Muscle of arm (tissue), 12 donors: Measurements from ENCODE around the gene NME7. TPM values are rescaled to one million over a fixed set of nuclear protein-coding genes. Genes with fewer than 3 reads are reported as not detected.
"Not testable (repeated sequence)": the region's sequence is repeated elsewhere in the genome, so short reads cannot be mapped to it uniquely, and the experiment has no call there.

Experiments
- DNase-seq: peaks from one replicate; pipeline ENCODE4 v3.0.0-alpha.2; 2013
- polyA plus RNA-seq, 12 donors: library from polyadenylated mRNA; unstranded; fragments of 120-200 nt; gene quantifications; one replicate each; pipeline ENCODE4 v1.2.1, GENCODE V29; 2013; ENCODE audit not compliant: insufficient read length in 12 of 12

The NME7 gene
- polyA plus RNA-seq, 12 donors = 15.1 to 28.1 (median 21.9) TPM; not detected in 2

DNA sequence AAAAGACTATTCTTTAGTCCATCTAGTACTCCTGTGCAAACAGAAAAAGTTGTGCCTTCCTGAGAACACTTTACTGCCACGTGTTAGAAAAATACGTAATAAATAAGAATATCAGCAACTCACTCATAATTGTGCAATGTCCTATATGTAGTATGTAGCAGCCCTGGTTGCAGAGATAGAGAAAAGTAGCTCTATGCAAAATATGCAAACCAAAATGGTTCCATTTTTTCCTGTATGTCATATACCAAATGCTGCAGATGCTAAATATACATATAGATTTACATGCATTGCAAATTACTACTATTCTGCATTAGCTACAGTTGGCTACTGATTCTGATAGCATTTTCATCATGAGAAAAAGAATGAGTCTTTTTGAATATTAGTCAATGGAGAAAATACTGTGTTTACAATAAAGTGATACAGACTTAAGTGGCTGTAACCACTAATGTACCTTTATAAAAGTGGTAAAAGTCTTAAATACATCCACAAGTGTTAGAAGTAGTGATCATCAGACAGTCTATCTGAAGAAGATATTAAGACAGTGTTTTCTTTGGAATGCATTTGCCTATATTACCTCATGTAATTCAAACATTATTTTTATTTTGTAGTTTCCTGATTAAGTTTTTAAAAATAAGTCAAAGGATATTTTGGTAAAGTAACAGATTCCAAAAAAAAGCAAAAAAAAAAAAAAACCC lies 19.8 kb downstream of the NME7 start:
- DNase-seq = no peak

GRCh38 chr1:169346036-169346589 lies 21.5 kb downstream of the NME7 start:
- no peak for DNase-seq

GRCh38 chr1:169345511-169345910 lies 22.1 kb downstream of the NME7 start:
- DNase-seq = no peak

- not testable (repeated sequence) for DNase-seq
Measured at GRCh38 chr1:169342096-169342495, 25.5 kb downstream of the NME7 start.

DNA sequence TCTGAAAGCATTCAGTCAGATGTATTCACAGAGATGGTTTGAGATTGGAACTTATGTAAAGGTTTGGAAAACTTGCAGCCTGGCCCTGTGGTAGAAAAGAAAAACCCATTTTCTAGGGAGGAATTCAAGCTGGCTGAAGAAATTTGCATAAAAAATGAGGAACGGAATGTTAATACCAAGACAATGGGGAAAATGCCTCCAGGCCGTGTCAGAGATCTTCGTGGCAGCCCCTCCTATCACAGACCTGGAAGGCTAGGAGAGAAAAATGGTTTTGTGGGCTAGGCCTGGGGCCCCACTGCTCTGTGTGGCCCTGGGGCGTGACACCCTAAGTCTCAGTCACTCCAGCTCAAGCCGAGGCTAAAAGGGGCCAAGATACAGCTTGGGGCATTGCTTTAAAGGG lies 26.7 kb downstream of the NME7 start:
- no peak for DNase-seq

DNA sequence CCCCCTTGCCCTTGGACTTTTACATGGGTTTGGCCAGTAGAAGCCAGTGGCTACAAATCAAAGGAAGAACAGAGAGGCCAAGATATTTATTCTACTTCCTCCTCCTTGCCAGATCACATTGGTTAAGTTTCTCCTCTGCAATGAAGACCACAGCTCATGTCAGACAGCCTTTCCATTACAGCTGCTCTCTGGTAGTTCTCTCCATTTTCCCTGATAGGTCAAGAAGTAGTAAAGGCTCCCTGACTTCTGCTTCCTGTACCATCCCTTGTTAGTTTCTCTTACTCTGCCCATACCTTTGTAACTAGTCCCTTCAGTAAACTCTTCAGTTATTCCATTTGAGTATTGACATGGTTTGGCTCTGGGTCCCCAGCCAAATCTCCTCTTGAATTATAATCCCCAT lies 27.8 kb downstream of the NME7 start:
- DNase-seq = no peak

GRCh38 chr1:169338617-169339016 lies 29.0 kb downstream of the NME7 start:
- DNase-seq = no peak

GRCh38 chr1:169336947-169337715 lies 30.5 kb downstream of the NME7 start:
- DNase-seq = not testable (repeated sequence)

DNA sequence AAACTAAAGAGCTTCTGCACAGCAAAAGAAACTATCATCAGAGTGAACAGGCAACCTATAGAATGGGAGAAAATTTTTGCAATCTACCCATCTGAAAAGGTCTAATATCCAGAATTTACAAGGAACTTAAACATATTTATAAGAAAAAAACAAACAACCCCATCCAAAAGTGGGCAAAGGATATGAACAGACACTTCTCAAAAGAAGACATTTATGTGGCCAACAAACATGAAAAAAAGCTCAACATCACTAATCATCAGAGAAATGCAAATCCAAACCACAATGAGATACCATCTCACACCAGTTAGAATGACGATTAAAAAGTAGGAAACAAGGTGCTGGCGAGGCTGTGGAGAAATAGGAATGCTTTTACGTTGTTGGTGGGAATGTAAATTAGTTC lies 32.9 kb downstream of the NME7 start:
- DNase-seq = not testable (repeated sequence)

DNA sequence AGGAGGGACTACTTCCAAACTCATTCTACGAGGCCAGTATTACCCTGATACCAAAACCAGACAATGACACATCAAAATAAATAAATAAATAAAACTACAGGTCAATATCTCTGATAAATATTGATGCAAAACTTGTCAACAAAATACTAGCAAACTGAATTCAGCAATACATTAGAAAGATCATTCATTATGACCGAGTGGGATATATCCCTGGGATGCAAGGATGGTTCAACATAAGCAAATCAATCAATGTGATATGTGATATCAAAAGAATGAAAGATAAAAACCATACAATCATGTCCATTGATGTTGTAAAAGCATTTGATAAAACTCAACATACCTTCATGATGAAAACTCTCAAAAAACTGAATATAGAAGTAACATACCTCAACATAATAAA lies 36.7 kb downstream of the NME7 start:
- no peak for DNase-seq

GRCh38 chr1:169329383-169329782 lies 38.2 kb downstream of the NME7 start:
- no peak for DNase-seq

GRCh38 chr1:169327875-169328274 lies 39.7 kb downstream of the NME7 start:
- DNase-seq = no peak

DNA sequence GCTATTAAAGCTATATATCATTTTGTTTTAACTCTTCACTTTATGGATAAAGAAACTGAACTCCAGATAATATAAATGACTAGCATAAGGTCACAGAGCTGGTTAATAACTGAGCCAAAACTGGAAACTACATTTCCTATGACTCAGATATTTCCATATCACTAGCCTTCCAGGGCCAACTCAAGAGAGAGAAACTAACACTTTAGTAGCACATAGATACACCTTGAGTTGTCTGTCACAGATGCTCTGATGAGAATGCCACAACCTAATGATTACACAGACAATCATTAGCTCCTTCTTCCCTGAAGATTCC lies 40.7 kb downstream of the NME7 start:
- DNase-seq = no peak

GRCh38 chr1:169326261-169326955 lies 41.2 kb downstream of the NME7 start:
- no peak for DNase-seq

- no peak for DNase-seq
Measured at GRCh38 chr1:169325117-169325516, 42.5 kb downstream of the NME7 start.

DNA sequence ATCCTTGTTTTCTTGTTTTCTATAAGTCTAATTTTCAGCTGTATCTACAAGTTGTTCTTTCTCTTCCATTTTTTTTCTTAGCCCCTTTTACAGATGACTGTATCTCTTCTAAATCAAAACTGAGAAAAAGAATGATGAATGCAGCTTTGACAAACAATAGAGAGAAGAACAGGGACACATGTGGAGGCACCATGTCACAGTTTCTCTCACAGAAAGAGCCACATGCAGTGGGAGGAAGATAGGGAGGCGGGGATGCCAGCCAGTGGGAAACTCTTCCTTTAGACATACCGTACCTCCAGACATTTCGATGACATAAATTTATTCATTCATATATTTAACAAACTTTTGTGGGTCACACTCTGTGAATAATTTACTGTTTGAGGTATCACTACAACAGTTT lies 45.5 kb downstream of the NME7 start:
- no peak for DNase-seq

GRCh38 chr1:169321539-169321938 lies 46.1 kb downstream of the NME7 start:
- DNase-seq = no peak

DNA sequence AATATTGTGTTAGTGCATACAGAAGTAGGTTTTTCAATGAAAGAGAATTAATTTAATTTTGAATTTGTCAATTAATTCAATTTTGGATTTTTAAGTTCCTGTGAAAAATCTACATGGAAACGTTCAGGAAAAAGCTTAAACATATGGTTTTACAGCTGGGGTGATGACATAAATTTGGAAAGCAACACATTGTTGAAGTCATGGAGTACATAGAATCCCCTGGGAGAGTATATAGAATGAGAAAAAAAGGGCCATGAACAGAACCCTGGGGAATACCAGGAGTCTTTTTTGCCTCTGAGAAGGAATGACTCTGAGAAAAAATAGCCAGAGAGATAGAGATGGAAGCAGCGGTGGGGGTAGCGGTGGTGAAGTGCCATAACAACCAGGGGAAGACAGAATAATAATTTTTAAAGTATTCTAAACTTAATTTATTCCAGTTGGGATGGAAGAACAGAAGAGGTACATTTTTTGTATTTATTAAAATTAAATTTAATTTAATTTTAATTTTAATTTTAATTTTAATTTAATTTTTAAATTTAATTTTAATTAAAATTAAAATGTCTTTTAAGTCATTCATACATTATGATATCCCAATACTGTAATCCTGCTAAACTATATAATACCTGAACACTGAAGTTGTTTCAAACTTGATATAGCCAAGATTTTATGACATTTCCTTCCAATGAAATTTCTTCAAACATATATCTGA lies 48.9 kb downstream of the NME7 start:
- DNase-seq = no peak

DNA sequence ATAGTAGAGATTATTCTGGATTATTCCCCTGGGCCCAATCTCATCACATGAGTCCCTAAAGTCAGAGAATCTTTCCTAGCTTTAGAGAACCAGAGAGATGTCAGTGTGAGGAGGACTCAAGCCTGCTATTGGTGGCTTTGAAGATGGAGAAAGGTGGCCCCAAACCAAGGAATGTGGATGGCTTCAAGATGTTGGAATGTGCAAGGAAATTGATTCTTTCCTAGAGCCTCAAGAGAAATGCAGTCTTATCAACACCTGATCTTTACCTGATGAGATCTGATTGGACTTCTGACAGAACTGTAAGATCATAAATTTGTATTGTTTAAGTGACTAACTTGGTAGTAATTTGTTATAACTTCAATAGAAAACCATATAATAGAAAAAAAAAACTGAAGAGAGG lies 51.0 kb downstream of the NME7 start:
- no peak for DNase-seq

- no peak for DNase-seq
Measured at GRCh38 chr1:169312084-169312954, 55.3 kb downstream of the NME7 start.
